EL (cell line): ENCODE results near the gene FNDC3B.
A peak's percentile ranks its signal among the peaks of the same experiment; 100 is the strongest.
"Not testable (repeated sequence)": the region's sequence is repeated elsewhere in the genome, so short reads cannot be mapped to it uniquely, and the experiment has no call there.

Source experiments
- DNase-seq: peaks from one replicate; pipeline ENCODE4 v3.0.0-alpha.2; 2016

Gene FNDC3B

GRCh38 chr3:172076212-172076611 is 36.8 kb downstream of the FNDC3B start:
- DNase-seq = no peak

- no peak for DNase-seq
These were observed 37.9 kb downstream of the FNDC3B start for GRCh38 chr3:172077197-172077757.

GRCh38 chr3:172078244-172078643 is 38.9 kb downstream of the FNDC3B start:
- no peak for DNase-seq

- DNase-seq = no peak
These were observed 39.3 kb downstream of the FNDC3B start for GRCh38 chr3:172078721-172079120.

- DNase-seq = no peak
These were observed 40.1 kb downstream of the FNDC3B start for GRCh38 chr3:172079326-172079976.

- DNase-seq = no peak
These were observed 41.1 kb downstream of the FNDC3B start for GRCh38 chr3:172080503-172080902.

GRCh38 chr3:172082269-172082668 is 42.9 kb downstream of the FNDC3B start:
- DNase-seq = peak; percentile 98

GRCh38 chr3:172082820-172083513 is 43.6 kb downstream of the FNDC3B start:
- no peak for DNase-seq

- DNase-seq = no peak
These were observed 44.6 kb downstream of the FNDC3B start for GRCh38 chr3:172083995-172084409.

GRCh38 chr3:172084871-172085556 is 45.6 kb downstream of the FNDC3B start:
- peak; percentile 68 for DNase-seq

- peak; percentile 25 for DNase-seq
These were observed 46.1 kb downstream of the FNDC3B start for GRCh38 chr3:172085557-172085895.

- DNase-seq = no peak
These were observed 46.7 kb downstream of the FNDC3B start for GRCh38 chr3:172086071-172086470.

- peak; percentile 25 for DNase-seq
These were observed 47.8 kb downstream of the FNDC3B start for GRCh38 chr3:172087198-172087597.

- DNase-seq = peak; percentile 43
These were observed 48.5 kb downstream of the FNDC3B start for GRCh38 chr3:172087602-172088580.

GRCh38 chr3:172089250-172089649 is 49.9 kb downstream of the FNDC3B start:
- peak; percentile 56 for DNase-seq

GRCh38 chr3:172090035-172090434 is 50.7 kb downstream of the FNDC3B start:
- DNase-seq = no peak

GRCh38 chr3:172092658-172093057 is 53.3 kb downstream of the FNDC3B start:
- DNase-seq = no peak

GRCh38 chr3:172093581-172094443 is 54.4 kb downstream of the FNDC3B start:
- not testable (repeated sequence) for DNase-seq

GRCh38 chr3:172094621-172095557 is 55.5 kb downstream of the FNDC3B start:
- peak; percentile 29 for DNase-seq

- peak; percentile 75 for DNase-seq
These were observed 57.6 kb downstream of the FNDC3B start for GRCh38 chr3:172096881-172097420.
